ENCODE measurements around the gene PANK3. TPM values are rescaled to one million over a fixed set of nuclear protein-coding genes. Genes with fewer than 3 reads are reported as not detected.
A peak's percentile ranks its signal among the peaks of the same experiment; 100 is the strongest.

PANK3 gene
- total RNA-seq, 1 donor from 2014 or later, result 121 TPM

GRCh38 chr5:168529374-168530234, 49.6 kb downstream of the PANK3 start:
- Mint-ChIP-seq H3K4me3 (peak overlapping the region; percentile 76), H3K27me3 (ENCODE audit: low read depth) (peaks cover 17% of the 10 kb centered on the region), H3K4me1 (peaks cover 26% of the 10 kb centered on the region), H3K36me3 (ENCODE audit: low read depth) (no peaks in the 10 kb centered on the region), H3K27ac (ENCODE audit: unreplicated experiment) (no peak overlapping the region), H3K9me3 (no peaks in the 10 kb centered on the region)
- DNase-seq (ENCODE audit: low read depth, low spot score), result peak; percentile 9
- no peak for TF ChIP-seq CTCF (conservative IDR thresholded peaks at IDR 0.05)

GRCh38 chr5:168528521-168529373, 50.4 kb downstream of the PANK3 start, which contains the start of gene FBLL1:
TSS of gene FBLL1 (plus strand) at chr5:168529305. CDS start at chr5:168529505, 200 bp downstream.
- Mint-ChIP-seq H3K9me3 (no peaks in the 10 kb centered on the region), H3K4me3 (peak within 1 kb of the TSS; percentile 76), H3K4me1 (peaks cover 26% of the 10 kb centered on the region), H3K36me3 (ENCODE audit: low read depth) (no peaks in the 10 kb centered on the region), H3K27me3 (ENCODE audit: low read depth) (peaks cover 17% of the 10 kb centered on the region), H3K27ac (ENCODE audit: unreplicated experiment) (no peak within 1 kb of the TSS)
- DNase-seq (ENCODE audit: low read depth, low spot score), result peak; percentile 62
- no peak for TF ChIP-seq CTCF (conservative IDR thresholded peaks at IDR 0.05)

- Mint-ChIP-seq H3K36me3 (ENCODE audit: low read depth) (no peaks in the 10 kb centered on the region), H3K27ac (ENCODE audit: unreplicated experiment) (no peak overlapping the region), H3K4me1 (peaks cover 26% of the 10 kb centered on the region), H3K9me3 (no peaks in the 10 kb centered on the region), H3K27me3 (ENCODE audit: low read depth) (peaks cover 17% of the 10 kb centered on the region), H3K4me3 (peak overlapping the region; percentile 76)
- no peak for DNase-seq (ENCODE audit: low read depth, low spot score)
- no peak for TF ChIP-seq CTCF (conservative IDR thresholded peaks at IDR 0.05)
These were observed 51.3 kb downstream of the PANK3 start for GRCh38 chr5:168527756-168528295.

- Mint-ChIP-seq H3K4me3 (no peak overlapping the region), H3K27me3 (ENCODE audit: low read depth) (peaks cover 16% of the 10 kb centered on the region), H3K9me3 (no peaks in the 10 kb centered on the region), H3K4me1 (peaks cover 16% of the 10 kb centered on the region), H3K36me3 (ENCODE audit: low read depth) (no peaks in the 10 kb centered on the region), H3K27ac (ENCODE audit: unreplicated experiment) (no peak overlapping the region)
- DNase-seq (ENCODE audit: low read depth, low spot score), result no peak
- no peak for TF ChIP-seq CTCF (conservative IDR thresholded peaks at IDR 0.05)
These were observed 53.3 kb downstream of the PANK3 start for GRCh38 chr5:168525856-168526255.

GRCh38 chr5:168513861-168514428, 65.2 kb downstream of the PANK3 start:
- Mint-ChIP-seq H3K4me1 (no peaks in the 10 kb centered on the region), H3K36me3 (ENCODE audit: low read depth) (peaks cover 58% of the 10 kb centered on the region), H3K4me3 (no peak overlapping the region), H3K27ac (ENCODE audit: unreplicated experiment) (no peak overlapping the region), H3K27me3 (ENCODE audit: low read depth) (no peaks in the 10 kb centered on the region), H3K9me3 (peaks cover 13% of the 10 kb centered on the region)
- no peak for TF ChIP-seq CTCF (conservative IDR thresholded peaks at IDR 0.05)
- no peak for DNase-seq (ENCODE audit: low read depth, low spot score)
